Posterior vena cava (tissue), 2 donors: ENCODE results near the gene RDH12. TPM values are rescaled to one million over a fixed set of nuclear protein-coding genes. Genes with fewer than 3 reads are reported as not detected.

Experiments
- DNase-seq: peaks from one replicate; pipeline ENCODE4 v3.0.0-alpha.2; 2020; ENCODE audit warnings: low spot score
- intact Hi-C, 2 donors: fragments of 100-400 bp; cut with DNase I; formaldehyde crosslinking; loops; one replicate each; pipeline versions ENCODE4 v1.14.1 to v1.14.2; 2022 to 2023
- total RNA-seq, 2 donors: library from RNA; stranded (reverse); fragmentation: NEBNext Ultra II Directional; extraction: Animal tissue kit (Norgen Biotek cat#: 25700); gene quantifications; one replicate each; pipeline ENCODE4 v1.2.1, GENCODE V29; 2021
- donor health status: DM: yes; HTN: yes; CAD: no.
- donor health status: DM: yes; HTN: yes; CAD: no.

RDH12 gene
- total RNA-seq, 2 donors from 2014 or later: 0.23 TPM; not detected in 1

DNA sequence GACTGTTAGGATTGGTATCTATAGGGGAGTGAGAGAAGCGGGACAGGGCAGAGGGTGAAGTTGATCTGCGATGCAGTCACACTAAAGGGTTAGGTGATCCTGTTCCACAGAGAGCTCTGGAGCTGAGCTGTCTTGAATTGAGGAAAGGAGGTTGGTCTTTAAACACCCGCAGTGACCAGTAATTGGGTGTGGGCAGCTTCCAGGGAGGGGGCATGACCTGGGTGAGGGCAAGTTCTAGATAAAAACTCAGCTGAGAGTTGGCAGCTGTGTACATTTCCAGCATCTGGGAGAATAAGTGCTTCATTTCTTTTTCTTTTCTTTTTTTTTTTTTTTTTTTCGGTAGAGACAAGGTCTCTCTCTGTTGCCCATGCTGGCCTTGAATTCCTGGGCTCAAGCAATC lies 35.1 kb downstream of the RDH12 start:
- no peak for DNase-seq
- intact Hi-C loops: no loop called here

DNA sequence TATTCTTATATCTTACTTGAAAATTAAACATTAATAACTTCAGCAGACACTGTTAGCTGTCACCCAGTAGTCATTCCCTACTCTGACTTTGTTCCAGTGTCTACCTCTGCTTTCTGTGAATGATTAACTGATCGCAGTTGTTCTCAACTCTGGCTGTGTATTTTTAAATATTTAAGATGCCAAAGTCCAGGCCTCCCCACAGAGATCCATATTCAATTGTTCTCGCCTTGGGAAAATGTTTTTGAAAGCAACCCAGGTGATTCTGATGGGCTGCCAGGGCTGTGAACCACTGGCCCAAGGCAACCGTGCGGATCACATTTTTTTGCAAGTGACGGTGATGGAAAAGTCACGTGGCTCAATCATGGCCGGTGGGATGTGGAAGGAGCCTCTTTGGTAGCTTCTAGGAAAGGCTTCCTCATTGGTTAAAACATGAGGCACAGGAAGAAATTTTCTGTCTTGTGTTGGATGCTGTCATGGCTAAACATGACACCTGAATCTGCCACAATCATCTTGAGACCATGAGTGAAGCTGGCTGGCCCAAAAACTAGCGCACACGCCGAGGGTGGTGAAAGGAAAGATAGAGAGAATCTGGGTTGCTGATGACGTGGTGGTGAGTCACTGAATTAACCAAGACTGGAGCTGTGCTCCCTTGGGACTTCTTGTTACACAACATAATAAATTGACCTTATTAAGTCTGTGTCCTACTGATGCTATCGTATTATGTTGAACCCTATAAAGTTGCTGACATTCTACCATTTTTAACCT lies 37.2 kb downstream of the RDH12 start:
- intact Hi-C loops: no loop called here

DNA sequence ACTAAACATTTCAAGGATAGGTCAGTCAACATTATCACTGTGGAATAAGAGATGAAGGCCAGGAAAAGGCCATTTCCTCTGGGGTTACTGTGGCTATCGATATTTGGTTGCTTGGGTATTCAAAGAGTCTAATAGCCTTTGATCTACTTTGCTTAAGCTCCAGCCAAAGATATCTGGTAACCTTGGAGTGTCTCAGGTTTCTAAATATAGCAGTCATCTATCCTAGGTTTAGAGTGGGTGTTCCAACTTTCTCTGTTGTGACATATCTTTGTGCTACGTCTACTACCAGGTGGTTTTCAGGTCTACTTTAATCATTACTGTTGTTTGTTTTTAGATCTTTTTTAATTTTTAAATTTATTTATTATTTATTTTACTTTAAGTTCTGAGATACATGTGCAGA lies 42.4 kb downstream of the RDH12 start:
- DNase-seq: no peak
- intact Hi-C loops: no loop called here

More for the DNA sequence above, 37.2 kb downstream of the RDH12 start:
- peak; percentile 88 for DNase-seq

DNA sequence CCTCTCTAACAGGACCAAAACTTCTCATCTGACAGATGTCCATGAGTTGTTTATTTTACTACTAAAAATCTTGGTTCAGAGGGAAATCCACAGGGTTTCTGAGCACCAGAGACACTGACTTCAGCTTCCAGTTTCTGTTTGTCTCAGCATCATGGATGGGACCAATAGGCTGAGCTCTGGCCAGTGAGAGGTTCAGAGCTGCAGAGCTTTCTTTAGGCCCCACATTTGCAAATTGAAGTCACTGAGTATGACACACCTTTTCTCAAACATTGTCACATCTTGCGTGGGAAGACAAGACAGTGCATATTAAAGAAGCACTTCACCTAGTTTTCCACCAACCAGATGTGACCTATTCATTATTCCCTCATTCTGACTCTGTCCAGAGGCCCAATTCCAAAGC lies 45.2 kb downstream of the RDH12 start:
- DNase-seq: no peak
- intact Hi-C loops: no loop called here

DNA sequence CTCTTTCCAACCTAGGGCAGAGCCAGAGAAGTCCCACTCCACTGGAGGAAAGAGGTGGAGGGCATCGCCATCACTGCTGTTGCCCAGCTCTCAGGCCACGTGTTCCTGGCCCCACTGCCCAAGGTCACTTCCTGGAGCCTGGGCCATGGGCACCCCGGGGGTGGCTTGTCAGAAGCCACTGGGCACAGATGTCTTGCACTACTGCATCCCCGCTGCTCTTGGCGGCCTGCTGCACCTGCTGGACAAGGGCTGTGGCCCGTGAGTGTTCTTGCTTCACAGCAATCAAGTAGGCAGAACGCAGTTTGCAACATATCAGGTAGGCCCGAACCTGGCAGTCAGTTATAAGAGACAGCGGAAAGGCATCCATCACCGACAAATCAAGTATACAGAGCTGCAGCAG lies 46.6 kb downstream of the RDH12 start:
- intact Hi-C loops: no loop called here
- no peak for DNase-seq

DNA sequence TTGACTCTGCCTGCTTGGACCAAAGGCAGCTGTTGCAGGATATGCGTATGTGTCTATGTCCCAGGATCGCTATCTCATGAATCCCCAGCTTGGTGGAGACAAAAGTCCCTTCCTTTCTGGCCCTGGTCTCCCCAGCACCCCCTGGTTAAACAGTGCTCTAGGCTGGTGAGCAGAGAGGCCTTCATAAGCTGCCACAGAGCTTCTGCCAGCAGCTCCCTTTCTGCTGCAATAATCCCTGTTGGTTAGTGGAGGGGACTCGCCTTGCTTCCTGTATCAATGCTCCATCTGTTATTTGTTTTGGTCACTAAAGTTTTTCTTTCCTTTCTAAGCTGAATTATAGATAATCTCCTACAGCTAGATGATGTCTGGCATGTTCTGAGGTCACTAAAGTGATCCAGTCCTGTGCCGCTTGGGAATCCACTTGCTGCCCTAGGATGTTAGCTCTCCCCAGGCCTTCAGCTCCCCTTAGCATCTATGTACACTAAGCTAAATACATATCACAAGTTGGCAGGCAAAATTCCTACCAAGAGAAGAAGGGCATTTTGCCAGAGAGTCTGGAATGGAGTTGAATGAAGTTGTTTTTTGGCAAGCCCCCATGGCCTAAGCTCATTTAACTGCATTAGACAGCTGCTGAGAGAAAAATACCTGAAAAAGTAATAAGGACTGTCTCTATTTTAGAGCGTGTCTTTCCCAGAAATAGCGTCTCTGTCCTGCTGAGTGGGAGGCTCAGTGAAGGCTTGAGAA lies 47.8 kb downstream of the RDH12 start:
- no peak for DNase-seq
- intact Hi-C loops: no loop called here

DNA sequence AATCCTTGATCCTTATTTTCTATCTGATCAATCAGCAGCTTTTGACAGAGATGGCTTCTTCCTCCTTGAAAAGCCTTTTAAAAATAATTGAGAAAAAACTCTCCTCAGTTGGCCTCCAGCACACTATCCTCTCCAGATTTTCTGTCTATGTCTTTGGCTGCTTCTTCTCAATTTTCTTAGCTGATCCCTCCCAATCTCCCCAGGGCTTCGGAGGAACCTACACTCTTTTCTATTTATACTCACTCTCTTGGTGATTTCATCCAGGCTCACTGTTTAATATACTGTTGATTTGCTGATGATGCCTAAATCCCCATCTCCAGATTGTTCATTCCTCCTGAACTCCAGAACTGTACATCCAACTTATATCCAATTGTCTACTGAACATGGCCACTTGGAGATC lies 54.8 kb downstream of the RDH12 start:
- intact Hi-C loops: no loop called here
- DNase-seq: no peak

DNA sequence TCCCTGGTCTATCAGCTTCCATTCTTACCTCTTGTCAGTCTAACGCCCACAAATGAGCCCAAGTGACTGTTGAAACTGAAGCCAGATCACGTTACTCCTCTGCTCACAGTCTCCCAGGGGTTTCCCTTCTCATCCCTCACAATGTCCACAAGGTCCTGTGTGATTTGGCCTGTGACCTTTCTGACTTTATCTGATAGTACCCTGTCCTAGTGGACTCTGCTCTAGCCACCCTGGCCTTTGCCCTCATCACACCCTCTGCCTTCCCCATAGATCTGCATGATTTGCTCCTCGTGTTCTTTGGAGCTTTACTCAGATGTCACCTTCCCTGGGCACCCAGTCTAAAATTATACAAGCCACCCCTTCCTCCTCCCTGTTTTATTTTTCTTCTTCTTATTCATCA lies 55.5 kb downstream of the RDH12 start:
- DNase-seq: no peak

DNA sequence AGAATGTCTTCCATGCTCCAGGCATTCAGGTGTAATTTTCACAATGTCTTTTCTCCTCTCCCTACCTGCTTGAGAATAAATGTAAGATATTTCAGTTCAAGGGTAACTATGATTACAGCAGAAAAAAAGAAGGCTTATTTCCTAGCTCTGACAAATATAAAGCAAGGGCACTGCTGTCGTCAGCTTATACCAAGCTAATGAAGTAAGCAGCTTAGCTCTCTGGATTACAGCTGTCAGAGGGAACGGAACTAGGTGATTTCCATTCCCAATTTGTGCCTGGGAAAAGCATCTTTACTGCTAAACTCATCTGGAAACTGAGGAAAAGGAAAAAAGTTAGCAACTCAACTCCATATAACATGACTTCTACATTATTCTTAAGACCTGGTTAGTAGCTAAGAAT lies 58.2 kb downstream of the RDH12 start:
- no peak for DNase-seq
- intact Hi-C loops: no loop called here

More for the DNA sequence above, 55.5 kb downstream of the RDH12 start:
- intact Hi-C loops: no loop called here

DNA sequence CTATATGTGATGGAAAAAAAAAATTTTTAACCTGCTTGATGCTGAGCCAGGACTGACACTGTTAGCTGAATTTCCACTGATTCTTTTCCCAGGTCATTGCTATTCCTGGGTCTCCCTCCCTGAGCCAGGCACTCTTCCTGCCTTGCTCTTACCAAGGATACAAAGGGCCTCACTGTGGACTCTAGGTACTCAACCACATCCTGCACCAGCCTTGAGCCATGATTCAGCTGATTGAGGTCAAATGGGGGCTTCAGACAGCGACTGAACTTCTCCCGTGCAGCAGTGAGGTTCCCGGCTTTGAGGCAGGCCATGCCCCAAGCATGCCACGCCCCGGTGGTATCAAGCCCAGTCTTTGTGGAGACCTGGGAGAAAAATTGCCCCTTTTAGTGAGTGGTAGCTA lies 60.4 kb downstream of the RDH12 start:
- no peak for DNase-seq
- intact Hi-C loops: no loop called here

DNA sequence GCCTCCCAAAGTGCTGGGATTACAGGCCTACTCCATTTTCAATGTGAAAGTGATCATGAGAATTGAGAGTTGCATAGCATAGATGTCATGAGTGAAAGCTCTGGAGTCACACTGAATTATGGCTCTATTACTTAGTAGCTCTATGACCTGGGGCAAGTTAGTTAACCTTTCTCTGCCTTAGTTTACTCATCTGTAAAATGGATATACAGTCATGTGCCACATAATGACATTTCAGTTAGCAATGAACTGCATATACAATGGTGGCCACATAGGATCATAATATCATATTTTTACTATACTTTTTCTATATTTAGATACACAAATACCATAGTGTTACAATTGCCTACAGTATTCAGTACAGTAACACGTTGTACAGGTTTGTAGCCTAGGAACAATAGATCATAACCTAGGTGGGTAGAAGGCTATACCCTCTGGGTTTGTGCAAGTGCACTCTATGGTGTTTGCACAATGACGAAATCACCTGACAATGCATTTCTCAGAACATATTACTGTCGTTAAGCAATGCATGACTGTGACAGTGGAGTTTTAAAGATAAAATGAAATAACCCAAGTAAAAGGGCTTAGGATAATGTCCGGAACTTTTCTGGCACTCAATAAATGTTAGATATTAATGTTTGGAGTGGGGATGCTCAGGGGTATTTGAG lies 61.6 kb downstream of the RDH12 start:
- DNase-seq: no peak
- intact Hi-C loops: no loop called here

DNA sequence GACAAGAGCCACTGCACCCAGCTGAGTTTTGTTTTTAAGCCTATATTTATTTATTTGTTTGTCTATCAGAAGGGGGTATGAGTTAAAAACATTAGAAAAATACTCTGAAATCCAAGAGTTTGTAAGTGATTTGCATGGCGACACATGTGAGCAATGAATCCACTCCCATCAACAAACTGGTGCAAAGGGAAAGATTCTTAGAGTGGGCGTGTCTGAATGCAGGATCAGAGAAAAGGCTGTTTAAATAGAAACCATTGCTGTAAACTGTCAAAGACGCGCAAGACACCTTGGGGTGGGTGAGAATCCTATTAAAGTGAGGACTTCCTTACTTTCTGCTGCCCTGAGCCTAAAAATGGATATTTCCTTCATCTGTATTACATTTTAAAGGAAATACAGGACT lies 62.8 kb downstream of the RDH12 start:
- intact Hi-C loops: no loop called here

DNA sequence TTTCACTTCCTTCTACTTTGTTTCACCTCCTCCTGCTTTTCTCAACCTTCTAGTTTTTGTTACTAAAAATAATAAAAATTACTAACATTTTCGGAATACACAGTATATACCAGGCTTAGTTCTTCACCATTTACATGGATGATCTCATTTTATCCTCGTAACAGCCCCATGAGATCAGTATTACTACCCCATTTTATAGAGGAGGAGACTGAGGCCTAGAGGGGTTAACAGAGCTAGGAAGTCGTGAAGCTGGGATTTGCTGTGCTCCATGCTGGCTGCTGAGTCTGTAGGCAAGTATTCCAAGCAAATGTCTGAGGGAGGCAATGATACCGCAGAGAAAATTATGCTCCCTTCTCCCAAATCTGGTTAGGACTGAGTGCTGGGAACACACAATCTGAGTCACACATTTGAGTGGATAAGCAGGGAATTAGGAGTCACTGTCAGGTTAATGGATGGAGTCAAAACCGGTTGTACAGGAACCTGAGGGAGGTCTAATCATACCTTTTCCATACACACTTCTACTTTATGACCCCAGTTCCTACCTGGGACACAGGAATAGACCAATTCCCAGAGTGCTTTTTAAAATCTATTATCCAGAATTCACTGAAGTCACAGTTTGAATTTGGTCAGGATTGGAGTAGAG lies 63.6 kb downstream of the RDH12 start:
- intact Hi-C loops: loop anchor here in 1 of 2 donors (5.0 kb wide), 1 partner anchor 1087 kb away; no protein-coding TSS in a partner anchor
- no peak for DNase-seq

More for the DNA sequence above, 62.8 kb downstream of the RDH12 start:
- no peak for DNase-seq

DNA sequence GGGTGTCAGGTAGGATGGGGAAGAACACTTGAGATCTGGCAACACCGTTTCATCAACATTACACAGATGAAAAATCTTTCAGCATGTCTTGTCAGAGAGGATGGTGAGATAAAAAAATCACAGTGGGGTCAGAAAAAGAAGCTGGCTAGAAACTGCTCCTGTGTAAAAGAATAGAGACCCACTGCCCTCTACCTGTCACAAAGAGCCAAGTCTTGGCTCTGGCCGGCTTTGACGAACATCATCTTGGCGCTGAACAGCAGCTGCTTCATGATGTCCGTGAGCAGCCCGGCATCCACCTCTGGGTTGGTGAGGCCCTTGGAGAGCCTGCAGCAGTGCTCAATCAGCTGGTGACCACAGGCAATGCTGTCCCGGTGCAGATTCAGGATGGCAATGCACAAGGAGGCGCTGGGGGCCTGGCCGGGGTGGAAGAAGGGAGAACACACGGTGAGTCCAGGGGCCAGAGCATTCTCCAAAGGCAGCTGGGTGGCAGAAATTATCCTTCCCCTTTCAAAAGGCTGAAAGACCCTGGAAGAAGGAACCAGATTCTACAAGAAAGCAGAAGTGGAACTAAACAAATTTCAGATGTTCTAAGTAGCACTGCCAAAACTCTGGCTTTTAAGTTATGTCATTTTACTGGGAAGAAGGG lies 64.5 kb downstream of the RDH12 start:
- no peak for DNase-seq
- intact Hi-C loops: loop anchor here in 1 of 2 donors (5.0 kb wide), 1 partner anchor 1086 kb away; no protein-coding TSS in a partner anchor

DNA sequence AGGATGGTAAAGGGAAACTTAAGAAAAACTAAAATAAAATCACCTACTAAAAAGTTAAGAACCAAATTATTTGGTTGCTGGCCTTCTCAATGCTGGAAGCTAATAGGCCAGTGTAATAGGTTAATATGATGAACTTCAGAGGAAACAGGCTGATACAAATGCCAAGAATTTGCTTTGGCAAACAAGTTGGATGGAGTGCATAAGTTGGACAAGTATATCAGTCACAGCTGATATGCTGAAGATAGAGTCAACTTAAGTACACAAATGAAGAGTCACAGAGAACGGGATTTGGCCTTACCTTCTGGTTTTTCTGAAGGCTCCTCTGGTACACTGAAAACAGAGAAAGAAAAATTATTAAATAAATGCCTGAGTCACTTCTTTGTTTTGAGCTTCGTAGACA lies 66.5 kb downstream of the RDH12 start:
- no peak for DNase-seq
- intact Hi-C loops: loop anchor here in 1 of 2 donors (5.0 kb wide), 1 partner anchor 1084 kb away; no protein-coding TSS in a partner anchor

DNA sequence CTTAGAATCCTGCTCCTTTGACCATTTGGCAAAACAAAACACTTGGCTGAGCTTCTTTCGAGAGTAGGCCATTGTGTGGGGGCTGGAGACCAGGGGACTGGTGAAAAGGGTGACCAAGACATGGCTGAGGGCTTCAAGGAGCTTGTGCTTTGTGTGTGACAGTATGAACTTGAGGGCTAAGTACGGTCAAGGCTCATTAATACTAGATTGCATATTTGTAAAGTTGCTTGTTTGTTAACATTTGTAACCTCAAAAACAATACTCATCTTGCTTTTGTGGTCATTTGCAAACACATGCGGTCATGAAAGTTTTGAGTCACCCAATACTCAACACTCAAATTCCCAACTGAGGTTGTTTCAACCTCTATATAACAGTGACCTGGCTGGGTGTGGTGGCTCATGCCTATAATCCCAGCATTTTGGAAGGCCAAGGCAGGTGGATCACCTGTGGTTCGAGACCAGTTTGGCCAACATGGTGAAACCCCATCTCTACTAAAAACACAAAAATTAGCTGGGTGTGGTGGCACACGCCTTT lies 72.2 kb downstream of the RDH12 start:
- intact Hi-C loops: no loop called here

DNA sequence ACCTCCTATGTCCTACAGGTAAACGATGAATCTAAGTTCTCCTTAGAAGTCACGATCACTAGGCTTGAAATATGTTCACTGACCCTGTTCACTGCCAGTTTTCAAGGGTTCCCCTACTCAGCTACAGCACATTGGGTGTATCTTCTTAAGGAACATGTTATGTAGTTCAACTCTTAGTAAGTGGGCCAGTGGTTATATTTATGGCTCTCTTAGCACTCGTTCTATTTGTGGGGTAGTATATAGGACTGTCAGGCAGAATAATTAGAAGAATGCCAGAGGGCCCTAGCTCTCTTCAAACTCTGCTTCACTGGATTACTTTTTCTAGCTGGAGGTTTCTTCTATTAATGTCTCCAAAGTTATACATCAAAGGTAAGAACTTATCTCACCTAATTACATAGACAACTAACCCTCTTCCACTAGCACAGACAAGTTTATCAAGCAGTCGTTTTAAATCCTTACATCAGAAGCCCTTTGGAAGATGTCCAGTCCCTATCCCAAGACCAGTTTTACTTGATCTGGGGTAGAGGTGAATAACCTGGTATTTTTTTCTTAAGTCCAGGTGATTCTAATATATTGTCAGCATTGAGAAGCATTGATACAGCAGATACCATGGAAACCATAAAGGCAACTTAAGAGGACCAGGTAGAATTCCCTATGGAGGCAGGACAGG lies 75.1 kb downstream of the RDH12 start:
- no peak for DNase-seq
- intact Hi-C loops: no loop called here

More for the DNA sequence above, 72.2 kb downstream of the RDH12 start:
- no peak for DNase-seq

DNA sequence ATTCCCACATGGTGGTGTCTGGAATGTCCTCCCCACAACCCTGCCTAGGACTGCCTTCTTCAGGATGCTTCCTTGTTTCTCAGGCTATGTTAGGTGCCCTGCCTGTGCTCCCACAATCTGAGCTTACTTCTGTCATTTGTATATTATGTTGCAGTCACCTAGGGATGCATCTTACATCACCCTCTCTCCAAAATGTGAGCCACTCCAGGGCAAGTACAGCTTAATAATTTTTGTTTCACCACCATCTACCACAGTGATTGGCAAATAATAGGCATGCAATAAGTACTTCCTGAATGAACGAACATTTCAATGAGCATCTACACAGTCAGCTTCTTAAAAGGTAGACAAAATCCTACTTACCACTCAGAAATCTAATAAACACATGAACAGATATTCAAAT lies 77.1 kb downstream of the RDH12 start:
- DNase-seq: no peak
- intact Hi-C loops: no loop called here
